CD4-positive, alpha-beta T cell (primary cell): Measurements from ENCODE around the gene C16orf87. TPM values are rescaled to one million over a fixed set of nuclear protein-coding genes. Genes with fewer than 3 reads are reported as not detected.

Source experiments
- ATAC-seq: fragments of 200-7000 bp; cut with Tn5 transposase; one replicate; pipeline ENCODE4 v1.10.0; 2022; ENCODE audit warnings: mild to moderate bottlenecking; ENCODE audit not compliant: poor library complexity
- CTCF ChIA-PET: fragments of 350-600 bp; sonication (Branson Sonifier 250); formaldehyde crosslinking; loops from one replicate; lab custom pipeline; 2021; ENCODE audit warnings: antibody characterized with exemption, inconsistent platforms; lab: Charles Lee
- POLR2A ChIA-PET: fragments of 350-600 bp; sonication (Branson Sonifier 250); formaldehyde crosslinking; loops from one replicate; lab custom pipeline; 2021; ENCODE audit warnings: antibody characterized with exemption, inconsistent platforms; lab: Charles Lee
- DNase-seq, 14 experiments: peaks; one replicate each; pipeline ENCODE4 v3.0.0-alpha.2; 2013 to 2020; ENCODE audit warnings: mixed read lengths in 2 of 14
- H3K27ac ChIP-seq, 2 donors: one replicate each; pipeline versions ENCODE4 v1.5.1 to v1.7.0; 2013; ENCODE audit warnings: low read length in 2 of 2, low read depth in 1 of 2, mild to moderate bottlenecking in 1 of 2
- H3K27me3 ChIP-seq, 2 experiments: 1 replicate in 1 of 2; 2 replicates in 1 of 2; pipeline versions ENCODE4 v1.6.1 to v1.7.0; 2013; ENCODE audit warnings: low read length in 2 of 2, control low read depth in 1 of 2, mild to moderate bottlenecking in 1 of 2, moderate library complexity in 1 of 2; ENCODE audit not compliant: insufficient read depth in 2 of 2, control insufficient read depth in 1 of 2
- H3K36me3 ChIP-seq: one replicate; pipeline ENCODE4 v1.6.1; 2013; ENCODE audit warnings: low read length, control low read depth; ENCODE audit not compliant: insufficient read depth
- H3K4me1 ChIP-seq: one replicate; pipeline ENCODE4 v1.6.1; 2013; ENCODE audit warnings: low read length, control low read depth; ENCODE audit not compliant: insufficient read depth
- H3K4me3 ChIP-seq: one replicate; pipeline ENCODE4 v1.5.1; 2013; ENCODE audit warnings: mild to moderate bottlenecking, low read length, moderate library complexity
- H3K9me3 ChIP-seq, 2 experiments: 1 replicate in 1 of 2; 2 replicates in 1 of 2; pipeline versions ENCODE4 v1.6.1 to v1.7.0; 2013; ENCODE audit warnings: low read length in 2 of 2, mild to moderate bottlenecking in 2 of 2, control low read depth in 1 of 2, moderate library complexity in 1 of 2; ENCODE audit not compliant: control insufficient read depth in 1 of 2, insufficient read depth in 1 of 2
- H3K27ac Mint-ChIP-seq: one replicate; pipeline ENCODE4 v1.8.0; 2020; ENCODE audit warnings: mixed read lengths
- H3K27me3 Mint-ChIP-seq: one replicate; pipeline ENCODE4 v1.8.0; 2021; ENCODE audit warnings: mixed read lengths
- H3K36me3 Mint-ChIP-seq: one replicate; pipeline ENCODE4 v1.8.0; 2021; ENCODE audit warnings: low read depth, mixed read lengths
- H3K4me1 Mint-ChIP-seq: one replicate; pipeline ENCODE4 v1.8.0; 2021; ENCODE audit warnings: low read depth, mixed read lengths
- H3K4me3 Mint-ChIP-seq: one replicate; pipeline ENCODE4 v1.8.0; 2020; ENCODE audit warnings: mild to moderate bottlenecking, mixed read lengths
- H3K9me3 Mint-ChIP-seq: one replicate; pipeline ENCODE4 v1.8.0; 2020; ENCODE audit warnings: mixed read lengths
- CTCF ChIP-seq: fragments of 200-600 bp; IDR thresholded peaks from one replicate; pipeline ENCODE4 v1.8.0; 2022; ENCODE audit warnings: antibody characterized with exemption, mild to moderate bottlenecking
- intact Hi-C, 2 experiments: fragments of 100-400 bp; cut with DNase I in 1 of 2; cut with micrococcal nuclease in 1 of 2; formaldehyde crosslinking; loops; one replicate each; pipeline versions ENCODE4 v1.15.1 to v1.9.0; 2023 to 2025; cut with DNase I, micrococcal nuclease
- total RNA-seq, 174 experiments: library from RNA in 2 of 174; stranded (reverse) in 2 of 174; gene quantifications; one replicate each; pipeline ENCODE4 v1.2.3 and lab custom pipeline; 2021 to 2026

C16orf87 gene
- total RNA-seq, 2 experiments from 2014 or later, result 20.6 to 22.6 TPM

- Histone ChIP-seq H3K4me3 (no peak overlapping the region), H3K27me3 (no peaks in the 10 kb centered on the region), H3K9me3 (no peaks in the 10 kb centered on the region), H3K27ac (no peak overlapping the region), H3K36me3 (no peaks in the 10 kb centered on the region), H3K4me1 (no peaks in the 10 kb centered on the region)
- H3K4me1 Mint-ChIP-seq, result peaks cover 4% of the 10 kb centered on the region
- ATAC-seq (no peak), DNase-seq (no peak)
- no peaks in the 10 kb centered on the region for H3K9me3 Mint-ChIP-seq
- H3K36me3 Mint-ChIP-seq, result no peaks in the 10 kb centered on the region
- no peak for TF ChIP-seq CTCF
- ChIA-PET POLR2A (no interaction called here), CTCF (interaction anchor here (0.6 kb wide), 1 partner anchor 15 kb away, joined by 3 read pairs; no protein-coding TSS in a partner anchor)
- intact Hi-C loops, result no loop called here
- no peaks in the 10 kb centered on the region for H3K27me3 Mint-ChIP-seq
- H3K27ac Mint-ChIP-seq, result no peak overlapping the region
- H3K4me3 Mint-ChIP-seq, result no peak overlapping the region
Measured at GRCh38 chr16:46756772-46757171, 74.2 kb downstream of the C16orf87 start.

GRCh38 chr16:46753015-46753414 is 78.0 kb downstream of the C16orf87 start:
- CTCF ChIA-PET, result no interaction called here
- H3K36me3 Mint-ChIP-seq, result no peaks in the 10 kb centered on the region

GRCh38 chr16:46751381-46751780 is 79.6 kb downstream of the C16orf87 start:
- TF ChIP-seq CTCF, result no peak

More at GRCh38 chr16:46753015-46753414, 78.0 kb downstream of the C16orf87 start:
- Mint-ChIP-seq H3K4me1 (peaks cover 4% of the 10 kb centered on the region), H3K27ac (no peak overlapping the region), H3K9me3 (no peaks in the 10 kb centered on the region), H3K27me3 (no peaks in the 10 kb centered on the region), H3K4me3 (no peak overlapping the region)
- TF ChIP-seq CTCF, result no peak
- H3K27ac ChIP-seq, result no peak overlapping the region
- no peaks in the 10 kb centered on the region for H3K4me1 ChIP-seq
- no peaks in the 10 kb centered on the region for H3K27me3 ChIP-seq
- DNase-seq (no peak), ATAC-seq (no peak)
- no peaks in the 10 kb centered on the region for H3K9me3 ChIP-seq
- H3K4me3 ChIP-seq, result no peak overlapping the region
- POLR2A ChIA-PET, result no interaction called here
- intact Hi-C loops, result no loop called here
- H3K36me3 ChIP-seq, result no peaks in the 10 kb centered on the region

More at GRCh38 chr16:46751381-46751780, 79.6 kb downstream of the C16orf87 start:
- POLR2A ChIA-PET, result no interaction called here
- ATAC-seq (no peak), DNase-seq (no peak)
- no peak overlapping the region for H3K4me3 Mint-ChIP-seq
- H3K4me1 Mint-ChIP-seq, result peaks cover 4% of the 10 kb centered on the region
- H3K9me3 Mint-ChIP-seq, result no peaks in the 10 kb centered on the region
- no peaks in the 10 kb centered on the region for H3K36me3 ChIP-seq
- CTCF ChIA-PET, result no interaction called here
- H3K36me3 Mint-ChIP-seq, result no peaks in the 10 kb centered on the region
- no peaks in the 10 kb centered on the region for H3K4me1 ChIP-seq
- no peaks in the 10 kb centered on the region for H3K27me3 ChIP-seq
- no peak overlapping the region for H3K27ac ChIP-seq
- intact Hi-C loops, result no loop called here
- H3K4me3 ChIP-seq, result no peak overlapping the region
- no peak overlapping the region for H3K27ac Mint-ChIP-seq
- peaks cover 0 to 4% of the 10 kb centered on the region in 2 experiments for H3K9me3 ChIP-seq
- H3K27me3 Mint-ChIP-seq, result no peaks in the 10 kb centered on the region
